ENCODE results near the gene DYNC1I2. TPM values are rescaled to one million over a fixed set of nuclear protein-coding genes. Genes with fewer than 3 reads are reported as not detected.

Gene DYNC1I2
- total and polyA plus RNA-seq, 2 experiments from 2014 or later, result 79.4 to 102 TPM

- no peak for TF ChIP-seq REST (IDR thresholded peaks at IDR 0.05; ENCODE audit: unreplicated experiment)
- no peak for TF ChIP-seq JUNB (IDR thresholded peaks at IDR 0.05; ENCODE audit: unreplicated experiment)
- no peak for TF ChIP-seq CTCF (conservative IDR thresholded peaks at IDR 0.05; ENCODE audit: low read depth in 2 of 2)
- TF ChIP-seq STAT1 (IDR thresholded peaks at IDR 0.05; ENCODE audit: unreplicated experiment), result no peak
- no peak for TF ChIP-seq CREB1 (CRISPR knock-in tag; IDR thresholded peaks at IDR 0.05; ENCODE audit: low read depth)
Observed at GRCh38 chr2:171668183-171668582, 19.1 kb upstream of the DYNC1I2 start (continued).

- H3K79me2 ChIP-seq (replicated peaks; ENCODE audit: insufficient read depth), result no peaks in the 10 kb centered on the region
- TF ChIP-seq STAT1 (IDR thresholded peaks at IDR 0.05; ENCODE audit: unreplicated experiment) (no peak), EZH2 (IDR thresholded peaks at IDR 0.05; ENCODE audit: low read depth, unreplicated experiment) (no peak), POLR2AphosphoS5 (IDR thresholded peaks at IDR 0.05; ENCODE audit: low read depth) (no peak), CTCF (conservative IDR thresholded peaks at IDR 0.05; ENCODE audit: low read depth in 2 of 2) (no peak), ZNF462 (CRISPR knock-in tag; IDR thresholded peaks at IDR 0.05) (no peak)
Observed at GRCh38 chr2:171669121-171669520, 18.1 kb upstream of the DYNC1I2 start.

More at GRCh38 chr2:171669121-171669520, 18.1 kb upstream of the DYNC1I2 start:
- DNase-seq (ENCODE audit: low spot score), result no peak
- Mint-ChIP-seq H3K9me3 (no peaks in the 10 kb centered on the region), H3K36me3 (ENCODE audit: low read depth) (no peaks in the 10 kb centered on the region), H3K27ac (no peak overlapping the region), H3K27me3 (ENCODE audit: insufficient read depth, low read depth, poor library complexity) (peaks cover 2% of the 10 kb centered on the region), H3K4me3 (no peak overlapping the region), H3K4me1 (peaks cover 20% of the 10 kb centered on the region)
- no peak for ATAC-seq
- no peaks in the 10 kb centered on the region for H4K20me1 ChIP-seq (replicated peaks; ENCODE audit: insufficient read depth)
- no peak overlapping the region for H3K27ac ChIP-seq (ENCODE audit: low read depth)
- no peaks in the 10 kb centered on the region for H3K9me2 ChIP-seq (ENCODE audit: insufficient read depth)
- H3F3A ChIP-seq (replicated peaks; ENCODE audit: low read depth), result no peaks in the 10 kb centered on the region
- no peaks in the 10 kb centered on the region for H3K27me3 ChIP-seq (ENCODE audit: insufficient read depth)
- H3K36me3 ChIP-seq (ENCODE audit: insufficient read depth), result no peaks in the 10 kb centered on the region
- peak overlapping the region; percentile 4; the same call in 1 of the 2 replicates for H2AFZ ChIP-seq
- H3K4me3 ChIP-seq, result no peak overlapping the region
- no peak overlapping the region for H3K4me2 ChIP-seq
- peaks cover 14% of the 10 kb centered on the region for H3K4me1 ChIP-seq (ENCODE audit: insufficient read depth)

Data from GM23338 (cell line).